NOMO-1 (cell line): Measurements from ENCODE around the gene ATRNL1.
"Not testable (repeated sequence)": the region's sequence is repeated elsewhere in the genome, so short reads cannot be mapped to it uniquely, and the experiment has no call there.

Experiments used
- DNase-seq, 2 experiments: peaks; one replicate each; lab custom pipeline; 2025; ENCODE audit not compliant: unreplicated experiment in 2 of 2; lab: John Stamatoyannopoulos, UW

The ATRNL1 gene

GRCh38 chr10:115402699-115403098, 309.5 kb downstream of the ATRNL1 start:
- no peak for DNase-seq

- not testable (repeated sequence) for DNase-seq
Measured at GRCh38 chr10:115405838-115406237, 312.7 kb downstream of the ATRNL1 start.

DNA sequence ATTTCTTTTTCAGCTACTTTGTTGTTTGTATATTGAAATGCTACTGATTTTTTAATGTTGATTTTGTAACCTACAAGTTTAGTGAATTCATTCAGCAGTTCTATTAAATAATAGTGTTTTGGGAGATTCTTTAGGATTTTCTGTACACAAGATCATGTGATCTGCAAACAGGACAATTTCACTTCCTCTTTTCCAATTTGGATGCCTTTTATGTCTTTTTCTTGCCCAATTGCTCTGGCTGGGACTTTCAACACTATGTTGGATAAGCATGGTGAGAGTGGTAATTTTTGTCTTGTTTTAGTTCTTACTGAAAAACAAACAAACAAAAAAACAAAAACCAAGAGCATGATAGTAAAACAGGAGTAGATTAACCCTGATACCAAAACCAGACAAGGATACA, 316.2 kb downstream of the ATRNL1 start:
- no peak for DNase-seq

DNA sequence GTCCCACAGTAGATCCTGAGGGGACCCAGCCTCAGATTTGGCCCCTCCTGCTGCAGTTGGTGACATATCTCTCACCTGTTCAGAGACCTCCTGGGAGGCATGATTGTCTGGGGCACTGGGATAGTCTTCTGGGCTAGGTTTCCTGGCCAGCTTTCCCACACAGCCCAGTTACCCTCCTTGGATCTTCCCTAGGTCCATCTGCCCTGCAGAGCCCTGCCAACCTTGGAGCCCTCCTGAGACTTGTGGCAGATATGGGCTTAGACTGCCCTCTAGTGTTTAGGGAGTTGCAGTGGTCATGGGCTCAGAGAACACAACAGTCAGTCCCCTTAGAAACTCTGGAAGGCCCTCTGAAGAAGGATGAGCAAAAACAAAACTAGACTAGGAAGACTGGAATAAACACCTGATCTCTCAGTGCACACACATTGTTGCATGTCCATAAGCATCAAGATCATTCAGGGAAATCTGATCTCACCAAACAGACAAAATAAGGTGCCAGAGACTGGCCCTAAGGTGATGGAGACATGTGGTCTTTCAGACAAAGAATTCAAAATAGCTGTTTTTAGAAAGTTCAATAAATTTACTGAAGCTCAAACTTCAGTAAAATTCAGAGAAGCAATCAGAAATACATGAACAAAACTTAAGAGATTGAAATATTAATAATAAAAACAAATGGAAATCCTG, 324.6 kb downstream of the ATRNL1 start:
- DNase-seq, result peak; percentile 1 to 9

DNA sequence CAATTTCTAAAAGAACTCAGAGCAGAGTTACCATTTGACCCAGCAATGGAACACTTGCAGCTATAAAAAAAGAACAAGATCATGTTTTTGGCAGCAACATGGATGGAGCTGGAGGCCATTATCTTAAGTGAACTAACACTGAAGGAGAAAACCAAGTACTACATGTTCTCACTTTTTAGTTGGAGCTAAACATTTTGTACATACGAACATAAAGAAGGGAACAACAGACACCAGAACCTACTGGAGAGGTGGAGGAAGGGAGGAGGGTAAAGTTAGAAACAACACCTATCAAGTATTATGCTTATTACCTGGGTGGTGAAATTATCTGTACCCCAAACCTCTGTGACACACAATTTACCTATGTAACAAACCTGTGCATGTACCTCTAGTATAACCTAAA, 329.5 kb downstream of the ATRNL1 start:
- no peak for DNase-seq

- DNase-seq, result no peak
Measured at GRCh38 chr10:115427611-115428010, 334.4 kb downstream of the ATRNL1 start.

- peak in 1 of 2 experiments; percentile 2 for DNase-seq
Measured at GRCh38 chr10:115432188-115432819, 339.1 kb downstream of the ATRNL1 start.

DNA sequence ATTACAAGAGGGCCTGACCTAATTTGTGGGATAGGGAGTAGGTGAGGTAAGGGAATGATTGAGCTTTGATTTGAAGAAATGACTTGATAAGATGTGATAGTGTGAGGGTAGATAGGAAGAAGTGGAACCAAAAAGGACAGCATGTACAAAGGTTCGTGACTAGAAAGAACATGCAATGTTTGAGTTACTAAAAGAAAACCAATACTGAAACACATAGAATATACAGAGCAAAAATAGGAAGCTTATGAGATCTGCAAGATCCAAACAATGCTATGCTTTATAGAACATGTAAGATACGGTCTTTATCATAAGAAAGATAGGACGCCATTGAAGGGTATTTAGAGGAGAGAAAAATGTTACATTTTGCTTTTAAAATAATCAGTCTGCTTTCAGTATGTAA, 343.8 kb downstream of the ATRNL1 start:
- no peak for DNase-seq

DNA sequence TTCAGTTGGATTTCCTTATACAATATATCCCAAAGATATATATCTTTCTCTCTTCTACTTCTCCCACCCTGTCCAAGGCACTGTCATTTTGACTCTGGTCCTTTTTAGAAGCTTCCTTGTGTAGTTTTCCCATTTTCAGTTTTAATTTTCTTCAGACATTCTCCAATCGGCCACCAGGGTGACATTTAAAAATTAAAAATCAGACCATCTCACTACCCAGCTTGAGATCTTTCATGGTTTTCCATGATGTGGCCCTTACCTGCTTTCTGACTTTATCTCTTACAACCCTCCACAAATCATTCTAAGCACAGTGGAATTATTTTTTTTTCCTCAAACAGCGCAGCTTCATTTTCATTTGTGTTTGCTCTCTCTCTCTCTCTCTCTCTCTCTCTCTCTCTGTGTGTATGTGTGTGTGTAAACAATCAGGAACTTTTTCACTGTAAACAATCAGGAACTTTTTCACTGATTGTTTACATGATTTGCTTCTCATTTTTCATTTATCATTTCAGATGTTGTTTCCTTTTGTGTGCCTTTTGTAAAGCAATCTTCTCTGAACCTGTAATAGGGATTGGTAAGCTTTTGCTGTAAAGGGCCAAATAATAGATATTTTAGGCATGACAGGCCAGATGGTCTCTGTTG, 348.9 kb downstream of the ATRNL1 start:
- DNase-seq, result no peak

- no peak for DNase-seq
Measured at GRCh38 chr10:115456812-115457211, 363.6 kb downstream of the ATRNL1 start.

DNA sequence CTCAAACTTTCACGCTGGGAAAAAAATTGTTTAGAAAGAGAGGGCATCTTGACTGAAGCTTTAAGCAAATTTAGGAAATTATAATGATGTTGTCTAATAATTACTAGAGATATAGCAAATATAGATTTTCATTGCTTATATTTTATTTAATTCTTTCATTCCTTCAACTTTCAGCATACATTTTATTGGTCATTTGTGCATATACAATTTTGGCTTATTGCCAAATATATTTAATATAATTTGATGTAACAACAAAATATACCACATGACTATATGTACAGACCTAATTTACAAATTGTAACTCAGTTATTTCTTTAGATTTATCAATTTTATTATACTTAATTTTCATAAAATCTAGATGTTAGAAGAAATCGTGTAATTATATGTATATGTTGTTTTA, 390.1 kb downstream of the ATRNL1 start:
- DNase-seq, result no peak

GRCh38 chr10:115491526-115492140, 398.5 kb downstream of the ATRNL1 start:
- DNase-seq, result no peak

- DNase-seq, result no peak
Measured at GRCh38 chr10:115503546-115503945, 410.4 kb downstream of the ATRNL1 start.

- DNase-seq, result peak; percentile 43 to 73
Measured at GRCh38 chr10:115514895-115515294, 421.7 kb downstream of the ATRNL1 start.

GRCh38 chr10:115525141-115525540, 432.0 kb downstream of the ATRNL1 start:
- no peak for DNase-seq

- not testable (repeated sequence) for DNase-seq
Measured at GRCh38 chr10:115527682-115528081, 434.5 kb downstream of the ATRNL1 start.

DNA sequence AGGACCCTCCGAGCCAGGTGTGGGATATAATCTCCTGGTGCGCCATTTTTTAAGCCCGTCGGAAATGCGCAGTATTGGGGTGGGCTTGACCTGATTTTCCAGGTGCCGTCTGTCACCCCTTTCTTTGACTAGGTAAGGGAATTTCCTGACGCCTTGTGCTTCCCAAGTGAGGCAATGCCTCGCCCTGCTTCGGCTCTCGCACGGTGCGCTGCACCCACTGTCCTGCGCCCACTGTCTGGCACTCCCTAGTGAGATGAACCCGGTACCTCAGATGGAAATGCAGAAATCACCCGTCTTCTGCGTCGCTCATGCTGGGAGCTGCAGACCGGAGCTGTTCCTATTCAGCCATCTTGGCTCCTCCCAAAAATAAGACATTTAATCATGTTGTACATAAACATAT, 443.2 kb downstream of the ATRNL1 start:
- DNase-seq, result not testable (repeated sequence)

DNA sequence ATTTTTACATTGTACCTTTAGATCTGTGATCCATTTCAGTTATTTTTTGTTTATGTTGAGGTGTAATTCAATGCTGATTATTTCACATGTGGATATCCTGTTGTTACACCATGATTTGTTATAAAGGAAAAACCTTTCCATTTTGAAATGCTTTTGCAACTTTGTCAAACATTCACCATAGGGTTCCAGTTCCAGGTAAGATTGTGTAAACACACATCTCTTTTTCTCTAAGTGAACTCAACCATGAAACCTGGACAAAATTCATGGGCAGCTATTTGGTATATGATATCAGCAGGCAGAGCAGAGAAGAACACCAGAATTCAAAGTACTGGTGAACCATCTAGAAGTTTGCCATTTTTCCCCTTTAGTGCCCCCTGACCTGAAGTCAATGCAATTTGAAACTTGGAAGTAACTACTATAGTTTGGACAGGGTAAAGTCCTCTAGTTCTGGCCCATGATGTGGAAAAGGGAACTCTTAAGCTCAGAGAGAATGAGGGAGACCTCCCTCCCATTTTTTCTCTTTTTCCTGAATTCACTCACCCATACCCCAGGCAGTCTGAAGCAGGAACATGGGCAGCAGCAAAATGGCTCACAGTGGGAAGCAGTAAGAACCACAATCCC, 446.1 kb downstream of the ATRNL1 start:
- DNase-seq, result no peak

DNA sequence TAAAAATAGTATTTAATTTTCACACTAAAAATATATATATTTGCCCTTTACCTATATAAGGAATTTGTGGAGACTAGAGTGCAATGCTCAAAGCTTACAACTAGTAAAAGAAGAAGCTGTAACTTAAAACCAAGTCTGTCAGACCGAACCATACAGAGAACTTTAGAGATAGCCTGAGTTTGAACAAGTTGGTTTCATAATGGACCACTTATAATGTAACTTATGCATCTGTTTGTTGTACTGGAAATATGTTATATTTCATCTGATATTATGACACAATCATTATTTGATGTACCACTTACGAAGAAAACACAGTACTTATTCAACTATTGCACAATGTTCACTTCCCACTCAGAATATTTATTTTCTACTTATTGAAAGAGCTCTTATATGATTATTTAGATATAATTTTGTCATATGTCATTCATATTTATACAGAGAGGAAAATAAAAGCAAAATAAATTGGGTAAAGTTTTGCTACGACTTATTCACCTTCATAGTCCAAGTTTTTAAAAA, 462.8 kb downstream of the ATRNL1 start:
- DNase-seq, result no peak

DNA sequence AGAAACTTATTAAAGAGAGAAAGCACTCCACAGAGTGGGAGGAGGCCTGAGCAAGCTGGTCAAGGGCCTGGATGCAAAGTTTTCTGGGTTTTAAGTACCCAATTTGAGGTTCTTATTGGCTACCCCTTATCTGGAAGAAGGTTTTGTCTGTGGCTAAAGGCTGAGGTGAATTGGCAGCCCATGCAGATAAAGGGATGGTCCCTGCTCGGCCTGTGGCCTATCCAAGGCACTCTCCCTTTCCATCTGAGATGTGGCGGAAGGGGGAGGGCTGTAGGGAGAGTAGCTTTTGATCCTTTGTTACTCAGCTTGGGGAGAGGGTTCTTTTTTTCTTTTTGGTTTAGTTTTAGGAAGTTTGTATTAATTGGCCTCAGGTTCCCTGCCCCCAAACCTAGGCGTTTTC, 465.1 kb downstream of the ATRNL1 start:
- DNase-seq, result no peak

DNA sequence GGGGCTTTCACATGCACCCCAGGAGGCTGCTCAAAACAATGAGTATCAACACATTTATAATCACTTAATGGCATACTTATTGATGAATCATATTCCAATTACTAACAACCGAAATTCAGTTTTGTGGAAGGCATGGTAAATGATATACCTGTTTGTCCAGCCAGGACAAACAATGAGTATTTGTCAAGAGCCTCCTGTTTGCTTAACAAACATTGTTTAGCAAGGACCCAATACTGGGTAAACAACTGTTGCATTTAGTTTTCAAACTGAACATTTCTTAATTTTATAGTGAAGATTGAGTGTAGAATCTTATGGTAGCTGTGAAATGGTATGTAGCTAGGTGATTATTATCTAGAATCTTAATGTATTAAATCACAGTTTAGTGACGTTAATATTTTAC, 473.7 kb downstream of the ATRNL1 start:
- no peak for DNase-seq
